ENCODE data around the gene TRIM29.

TRIM29 gene

GRCh38 chr11:120139316-120140069, 1.6 kb upstream of the TRIM29 start:
- Histone ChIP-seq H3K27ac (ENCODE audit: insufficient read depth, low read depth, low read length, poor library complexity, severe bottlenecking) (no peak overlapping the region), H3K36me3 (ENCODE audit: control insufficient read depth, insufficient read depth, low read length) (no peaks in the 10 kb centered on the region), H3K27me3 (ENCODE audit: control insufficient read depth, insufficient read depth, low read length, poor library complexity, severe bottlenecking) (no peaks in the 10 kb centered on the region), H3K9me3 (ENCODE audit: control insufficient read depth, low read length) (no peaks in the 10 kb centered on the region), H3K4me3 (ENCODE audit: insufficient read depth, low read depth, low read length) (no peak overlapping the region), H3K4me1 (ENCODE audit: control insufficient read depth, insufficient read depth, low read length) (peaks cover 3% of the 10 kb centered on the region)
- WGBS, 2 experiments: 82 to 87% methylated on average over 7 to 8 of the region's 8 CpGs

GRCh38 chr11:120137187-120137610, 714 bp downstream of the TRIM29 start:
- H3K4me3 ChIP-seq (ENCODE audit: insufficient read depth, low read depth, low read length): no peak overlapping the region
- no peaks in the 10 kb centered on the region for H3K27me3 ChIP-seq (ENCODE audit: control insufficient read depth, insufficient read depth, low read length, poor library complexity, severe bottlenecking)
- no peaks in the 10 kb centered on the region for H3K36me3 ChIP-seq (ENCODE audit: control insufficient read depth, insufficient read depth, low read length)
- peaks cover 3% of the 10 kb centered on the region for H3K4me1 ChIP-seq (ENCODE audit: control insufficient read depth, insufficient read depth, low read length)
- no peak overlapping the region for H3K27ac ChIP-seq (ENCODE audit: insufficient read depth, low read depth, low read length, poor library complexity, severe bottlenecking)
- no peaks in the 10 kb centered on the region for H3K9me3 ChIP-seq (ENCODE audit: control insufficient read depth, low read length)
- 96% methylated on average over 24 of the region's 24 CpGs for WGBS, 2 experiments

- Histone ChIP-seq H3K36me3 (ENCODE audit: control insufficient read depth, insufficient read depth, low read length) (no peaks in the 10 kb centered on the region), H3K27me3 (ENCODE audit: control insufficient read depth, insufficient read depth, low read length, poor library complexity, severe bottlenecking) (no peaks in the 10 kb centered on the region), H3K4me3 (ENCODE audit: insufficient read depth, low read depth, low read length) (no peak overlapping the region), H3K9me3 (ENCODE audit: control insufficient read depth, low read length) (no peaks in the 10 kb centered on the region), H3K27ac (ENCODE audit: insufficient read depth, low read depth, low read length, poor library complexity, severe bottlenecking) (no peak overlapping the region), H3K4me1 (ENCODE audit: control insufficient read depth, insufficient read depth, low read length) (peaks cover 3% of the 10 kb centered on the region)
- WGBS, 2 experiments: 86 to 89% methylated on average over 6 of the region's 7 CpGs
These were observed 1.6 kb downstream of the TRIM29 start for GRCh38 chr11:120136356-120136755.

GRCh38 chr11:120135838-120136237, 2.1 kb downstream of the TRIM29 start:
- H3K4me1 ChIP-seq (ENCODE audit: control insufficient read depth, insufficient read depth, low read length): peaks cover 3% of the 10 kb centered on the region
- WGBS, 2 experiments: 85 to 91% methylated on average over 2 of the region's 2 CpGs
- H3K27me3 ChIP-seq (ENCODE audit: control insufficient read depth, insufficient read depth, low read length, poor library complexity, severe bottlenecking): no peaks in the 10 kb centered on the region
- no peaks in the 10 kb centered on the region for H3K9me3 ChIP-seq (ENCODE audit: control insufficient read depth, low read length)
- H3K4me3 ChIP-seq (ENCODE audit: insufficient read depth, low read depth, low read length): no peak overlapping the region
- no peaks in the 10 kb centered on the region for H3K36me3 ChIP-seq (ENCODE audit: control insufficient read depth, insufficient read depth, low read length)
- H3K27ac ChIP-seq (ENCODE audit: insufficient read depth, low read depth, low read length, poor library complexity, severe bottlenecking): no peak overlapping the region

- no peaks in the 10 kb centered on the region for H3K36me3 ChIP-seq (ENCODE audit: control insufficient read depth, insufficient read depth, low read length)
- 89 to 95% methylated on average over 5 of the region's 5 CpGs for WGBS, 2 experiments
- peaks cover 3% of the 10 kb centered on the region for H3K4me1 ChIP-seq (ENCODE audit: control insufficient read depth, insufficient read depth, low read length)
- no peak overlapping the region for H3K4me3 ChIP-seq (ENCODE audit: insufficient read depth, low read depth, low read length)
- no peaks in the 10 kb centered on the region for H3K27me3 ChIP-seq (ENCODE audit: control insufficient read depth, insufficient read depth, low read length, poor library complexity, severe bottlenecking)
- H3K27ac ChIP-seq (ENCODE audit: insufficient read depth, low read depth, low read length, poor library complexity, severe bottlenecking): no peak overlapping the region
- no peaks in the 10 kb centered on the region for H3K9me3 ChIP-seq (ENCODE audit: control insufficient read depth, low read length)
These were observed 3.0 kb downstream of the TRIM29 start for GRCh38 chr11:120134931-120135228.

GRCh38 chr11:120134106-120134930, 3.6 kb downstream of the TRIM29 start:
- H3K36me3 ChIP-seq (ENCODE audit: control insufficient read depth, insufficient read depth, low read length): no peaks in the 10 kb centered on the region
- WGBS, 2 experiments: 94 to 95% methylated on average over 14 of the region's 14 CpGs
- H3K4me1 ChIP-seq (ENCODE audit: control insufficient read depth, insufficient read depth, low read length): peaks cover 2% of the 10 kb centered on the region
- H3K27ac ChIP-seq (ENCODE audit: insufficient read depth, low read depth, low read length, poor library complexity, severe bottlenecking): no peak overlapping the region
- H3K27me3 ChIP-seq (ENCODE audit: control insufficient read depth, insufficient read depth, low read length, poor library complexity, severe bottlenecking): no peaks in the 10 kb centered on the region
- no peaks in the 10 kb centered on the region for H3K9me3 ChIP-seq (ENCODE audit: control insufficient read depth, low read length)
- H3K4me3 ChIP-seq (ENCODE audit: insufficient read depth, low read depth, low read length): no peak overlapping the region

- Histone ChIP-seq H3K27me3 (ENCODE audit: control insufficient read depth, insufficient read depth, low read length, poor library complexity, severe bottlenecking) (no peaks in the 10 kb centered on the region), H3K27ac (ENCODE audit: insufficient read depth, low read depth, low read length, poor library complexity, severe bottlenecking) (no peak overlapping the region), H3K4me3 (ENCODE audit: insufficient read depth, low read depth, low read length) (no peak overlapping the region), H3K4me1 (ENCODE audit: control insufficient read depth, insufficient read depth, low read length) (no peaks in the 10 kb centered on the region), H3K36me3 (ENCODE audit: control insufficient read depth, insufficient read depth, low read length) (no peaks in the 10 kb centered on the region), H3K9me3 (ENCODE audit: control insufficient read depth, low read length) (no peaks in the 10 kb centered on the region)
- WGBS, 2 experiments: 90 to 91% methylated on average over 11 of the region's 11 CpGs
These were observed 4.5 kb downstream of the TRIM29 start for GRCh38 chr11:120133216-120134105.

- Histone ChIP-seq H3K36me3 (ENCODE audit: control insufficient read depth, insufficient read depth, low read length) (no peaks in the 10 kb centered on the region), H3K27ac (ENCODE audit: insufficient read depth, low read depth, low read length, poor library complexity, severe bottlenecking) (no peak overlapping the region), H3K27me3 (ENCODE audit: control insufficient read depth, insufficient read depth, low read length, poor library complexity, severe bottlenecking) (no peaks in the 10 kb centered on the region), H3K4me3 (ENCODE audit: insufficient read depth, low read depth, low read length) (no peak overlapping the region), H3K4me1 (ENCODE audit: control insufficient read depth, insufficient read depth, low read length) (no peaks in the 10 kb centered on the region), H3K9me3 (ENCODE audit: control insufficient read depth, low read length) (no peaks in the 10 kb centered on the region)
- 88% methylated on average over 4 of the region's 4 CpGs for WGBS, 2 experiments
These were observed 5.2 kb downstream of the TRIM29 start for GRCh38 chr11:120132645-120133185.

GRCh38 chr11:120131941-120132644, 5.8 kb downstream of the TRIM29 start:
- H3K4me1 ChIP-seq (ENCODE audit: control insufficient read depth, insufficient read depth, low read length): no peaks in the 10 kb centered on the region
- no peaks in the 10 kb centered on the region for H3K27me3 ChIP-seq (ENCODE audit: control insufficient read depth, insufficient read depth, low read length, poor library complexity, severe bottlenecking)
- no peak overlapping the region for H3K27ac ChIP-seq (ENCODE audit: insufficient read depth, low read depth, low read length, poor library complexity, severe bottlenecking)
- 78 to 81% methylated on average over 12 of the region's 12 CpGs for WGBS, 2 experiments
- H3K9me3 ChIP-seq (ENCODE audit: control insufficient read depth, low read length): no peaks in the 10 kb centered on the region
- H3K4me3 ChIP-seq (ENCODE audit: insufficient read depth, low read depth, low read length): no peak overlapping the region
- H3K36me3 ChIP-seq (ENCODE audit: control insufficient read depth, insufficient read depth, low read length): no peaks in the 10 kb centered on the region

Data from ectodermal cell (in vitro differentiated cells).